H1 (cell line): ENCODE results near the gene NKAIN4. TPM values are rescaled to one million over a fixed set of nuclear protein-coding genes. Genes with fewer than 3 reads are reported as not detected.

ENCODE experiments used
- CTCF ChIA-PET: fragments of 300-600 bp; sonication (Branson Sonifier 250); formaldehyde crosslinking; loops from one replicate; lab custom pipeline; 2021; ENCODE audit not compliant: partially characterized antibody; lab: Charles Lee
- POLR2A ChIA-PET: fragments of 300-600 bp; sonication (Branson Sonifier 250); formaldehyde crosslinking; loops from one replicate; lab custom pipeline; 2021; ENCODE audit warnings: inconsistent platforms; ENCODE audit not compliant: partially characterized antibody; lab: Charles Lee
- DNase-seq, 2 experiments: peaks; one replicate each; pipeline versions ENCODE4 v3.0.0 to v3.0.0-alpha.2; 2010 to 2022; ENCODE audit warnings: low spot score in 2 of 2, low read depth in 1 of 2, mixed read lengths in 1 of 2
- FAIRE-seq: peaks from 2 replicates; lab custom pipeline; 2011; peaks lifted over from hg19 to GRCh38; lab: Jason Lieb, UNC
- H2AFZ ChIP-seq: 2 replicates; pipeline ENCODE4 v1.8.1; 2012; ENCODE audit warnings: low read length, inconsistent platforms
- H2AK5ac ChIP-seq: 2 replicates; pipeline ENCODE4 v1.6.1; 2013; ENCODE audit warnings: low read depth, low read length
- H2BK120ac ChIP-seq: replicated peaks from 2 replicates; pipeline ENCODE3; 2013; ENCODE audit warnings: low read depth, low read length, inconsistent platforms
- H2BK12ac ChIP-seq: 2 replicates; pipeline ENCODE4 v1.6.1; 2013; ENCODE audit warnings: low read depth, low read length
- H2BK15ac ChIP-seq: 2 replicates; pipeline ENCODE4 v1.6.1; 2013; ENCODE audit warnings: low read length
- H2BK20ac ChIP-seq: 2 replicates; pipeline ENCODE4 v1.6.1; 2013; ENCODE audit warnings: low read length
- H2BK5ac ChIP-seq: 2 replicates; pipeline ENCODE4 v1.6.1; 2013; ENCODE audit warnings: low read depth, low read length
- H3K14ac ChIP-seq: 2 replicates; pipeline ENCODE4 v1.6.1; 2013; ENCODE audit warnings: inconsistent platforms; ENCODE audit not compliant: insufficient read length
- H3K18ac ChIP-seq: 2 replicates; pipeline ENCODE4 v1.6.1; 2013; ENCODE audit warnings: low read length; ENCODE audit errors: extremely low read depth
- H3K23ac ChIP-seq: 2 replicates; pipeline ENCODE4 v1.6.1; 2013; ENCODE audit warnings: inconsistent platforms; ENCODE audit not compliant: insufficient read length
- H3K23me2 ChIP-seq: 2 replicates; pipeline ENCODE4 v1.6.1; 2013; ENCODE audit warnings: low read depth, low read length
- H3K27ac ChIP-seq: 2 replicates; pipeline ENCODE4 v1.6.1; 2011; ENCODE audit warnings: low read depth, low read length, inconsistent platforms
- H3K27me3 ChIP-seq, 4 experiments: replicated peaks in 1 of 4; 1 replicate in 1 of 4; 2 replicates in 3 of 4; pipeline versions ENCODE4 v1.6.1 to v1.8.1; 2011 to 2013; ENCODE audit warnings: low read length in 3 of 4, mild to moderate bottlenecking in 3 of 4, inconsistent platforms in 2 of 4, mixed read lengths in 2 of 4, moderate library complexity in 1 of 4; ENCODE audit not compliant: control insufficient read depth in 3 of 4, insufficient read depth in 3 of 4; ENCODE audit errors: extremely low read depth in 1 of 4
- H3K36me3 ChIP-seq, 4 experiments: 2 replicates each; pipeline versions ENCODE4 v1.6.1 to v1.8.1; 2011 to 2013; ENCODE audit warnings: mild to moderate bottlenecking in 4 of 4, low read length in 3 of 4, moderate library complexity in 2 of 4, control low read depth in 1 of 4, inconsistent platforms in 1 of 4; ENCODE audit not compliant: insufficient read depth in 4 of 4, control insufficient read depth in 2 of 4
- H3K4ac ChIP-seq: replicated peaks from 2 replicates; pipeline ENCODE3; 2013; ENCODE audit warnings: low read length, low read depth, mixed read lengths, inconsistent platforms; ENCODE audit not compliant: insufficient read length
- H3K4me1 ChIP-seq, 4 experiments: replicated peaks in 1 of 4; 1 replicate in 1 of 4; 2 replicates in 3 of 4; pipeline versions ENCODE4 v1.6.1 to v1.8.1; 2011 to 2013; ENCODE audit warnings: low read length in 3 of 4, inconsistent platforms in 2 of 4, mixed read lengths in 1 of 4; ENCODE audit not compliant: insufficient read depth in 4 of 4, control insufficient read depth in 3 of 4
- H3K4me2 ChIP-seq, 2 experiments: 2 replicates each; pipeline versions ENCODE4 v1.6.1 to v1.8.1; 2011 to 2013; ENCODE audit warnings: low read depth in 2 of 2, low read length in 2 of 2, control low read depth in 1 of 2, inconsistent platforms in 1 of 2, mild to moderate bottlenecking in 1 of 2; ENCODE audit not compliant: insufficient read depth in 1 of 2
- H3K4me3 ChIP-seq, 4 experiments: fragments of 200-600, 300-600 bp in 1 of 4; sonication (generic), shearing (Covaris generic), sonication (Bioruptor Twin) in 1 of 4; 2 replicates each; pipeline versions ENCODE4 v1.5.1 to v1.8.1; 2011 to 2016; ENCODE audit warnings: low read length in 4 of 4, low read depth in 3 of 4, control low read depth in 2 of 4, inconsistent platforms in 2 of 4, mild to moderate bottlenecking in 2 of 4, mixed read lengths in 1 of 4, moderate library complexity in 1 of 4; ENCODE audit not compliant: insufficient read depth in 2 of 4; ENCODE audit errors: extremely low read depth in 1 of 4
- H3K56ac ChIP-seq: replicated peaks from 2 replicates; pipeline ENCODE3; 2013; ENCODE audit warnings: low read depth, mild to moderate bottlenecking, mixed read lengths, low read length, inconsistent platforms; ENCODE audit not compliant: insufficient read length
- H3K79me1 ChIP-seq: 2 replicates; pipeline ENCODE4 v1.6.1; 2013; ENCODE audit warnings: low read depth, low read length, control low read depth
- H3K79me2 ChIP-seq, 2 experiments: 2 replicates each; pipeline versions ENCODE4 v1.6.1 to v1.8.1; 2012 to 2013; ENCODE audit warnings: low read length in 2 of 2, mild to moderate bottlenecking in 2 of 2, inconsistent platforms in 1 of 2; ENCODE audit not compliant: insufficient read depth in 2 of 2, control insufficient read depth in 1 of 2
- H3K9ac ChIP-seq, 4 experiments: replicated peaks in 1 of 4; 1 replicate in 1 of 4; 2 replicates in 3 of 4; pipeline versions ENCODE4 v1.6.1 to v1.8.1; 2011 to 2013; ENCODE audit warnings: low read depth in 3 of 4, low read length in 3 of 4, control low read depth in 2 of 4, mild to moderate bottlenecking in 2 of 4, moderate library complexity in 2 of 4, inconsistent platforms in 1 of 4; ENCODE audit errors: extremely low read depth in 1 of 4
- H3K9me3 ChIP-seq, 2 experiments: 2 replicates each; pipeline versions ENCODE4 v1.6.1 to v1.8.1; 2012 to 2013; ENCODE audit warnings: mild to moderate bottlenecking in 2 of 2, moderate library complexity in 2 of 2, control low read depth in 1 of 2, inconsistent platforms in 1 of 2, low read depth in 1 of 2, low read length in 1 of 2, mixed read lengths in 1 of 2; ENCODE audit not compliant: insufficient read depth in 2 of 2
- H4K20me1 ChIP-seq, 2 experiments: replicated peaks in 1 of 2; 2 replicates each; pipeline versions ENCODE3 to v1.8.1; 2011 to 2013; ENCODE audit warnings: inconsistent platforms in 2 of 2, low read length in 2 of 2, mild to moderate bottlenecking in 1 of 2; ENCODE audit not compliant: insufficient read depth in 2 of 2, control insufficient read depth in 1 of 2
- H4K5ac ChIP-seq: 2 replicates; pipeline ENCODE4 v1.6.1; 2013; ENCODE audit warnings: low read length, low read depth, mixed read lengths, inconsistent platforms; ENCODE audit not compliant: insufficient read length
- H4K8ac ChIP-seq: 2 replicates; pipeline ENCODE4 v1.8.0; 2013; ENCODE audit warnings: mild to moderate bottlenecking, moderate library complexity, low read length, inconsistent platforms; ENCODE audit not compliant: insufficient read depth; ENCODE audit errors: extremely low read depth
- H4K91ac ChIP-seq: replicated peaks from 2 replicates; pipeline ENCODE3; 2013; ENCODE audit warnings: low read length, mixed read lengths, inconsistent platforms; ENCODE audit not compliant: insufficient read length
- HDAC6 ChIP-seq: IDR thresholded peaks from one replicate; pipeline ENCODE4 v1.7.1; 2012; ENCODE audit warnings: low read depth, mild to moderate bottlenecking, inconsistent platforms, low read length, moderate library complexity
- NRF1 ChIP-seq: IDR thresholded peaks from 2 replicates; pipeline ENCODE4 v1.6.1; 2011; ENCODE audit warnings: mild to moderate bottlenecking, low read depth, low read length, improper control_type of control experiment
- POU5F1 ChIP-seq: IDR thresholded peaks from 2 replicates; pipeline ENCODE4 v1.6.1; 2011; ENCODE audit warnings: low read depth, mild to moderate bottlenecking, low read length, moderate library complexity
- RAD21 ChIP-seq, 2 experiments: IDR thresholded peaks in 1 of 2; conservative IDR thresholded peaks in 1 of 2; 2 replicates each; pipeline ENCODE4 v1.6.1; 2011; ENCODE audit warnings: low read depth in 2 of 2, low read length in 2 of 2, improper control_type of control experiment in 1 of 2, inconsistent platforms in 1 of 2, mild to moderate bottlenecking in 1 of 2, moderate library complexity in 1 of 2
- RXRA ChIP-seq: IDR thresholded peaks from 2 replicates; pipeline ENCODE4 v1.6.1; 2011; ENCODE audit warnings: low read depth, mild to moderate bottlenecking, low read length, moderate library complexity; ENCODE audit not compliant: insufficient read depth
- WGBS, 2 experiments: shearing (Covaris generic) in 1 of 2; methylation state at CpG; one replicate each; pipeline versions ENCODE4 v1.1.6 to v1.1.7; 2013 to 2015; ENCODE audit warnings: low lambda C conversion rate in 2 of 2, mixed read lengths in 2 of 2, inconsistent platforms in 1 of 2, low coverage in 1 of 2, missing lambda C conversion rate in 1 of 2; ENCODE audit not compliant: insufficient replicate concordance in 2 of 2, insufficient coverage in 1 of 2, insufficient read length in 1 of 2; ENCODE audit errors: extremely low coverage in 1 of 2, missing lambda C conversion rate in 1 of 2; 5-methylcytosine and 5-hydroxymethylcytosine counted together
- polyA plus RNA-seq, 7 experiments: library from polyadenylated mRNA; depleted of rRNA in 3 of 7; stranded (reverse) in 5 of 7; unstranded in 2 of 7; fragments of >200 nt in 5 of 7; fragments of 200-250 nt in 2 of 7; gene quantifications; 1 replicate in 5 of 7; 2 replicates in 1 of 7; 4 replicates in 1 of 7; pipeline versions ENCODE4 v1.2.1 to v1.2.3, GENCODE V29; 2011 to 2013; ENCODE audit warnings: missing spikeins in 2 of 7, mixed read lengths in 2 of 7
- total RNA-seq: library from RNA; stranded (reverse); fragmentation: NEBNext Ultra II Directional; extraction: Animal tissue kit (Norgen Biotek cat#: 25700); gene quantifications from 2 replicates; pipeline ENCODE4 v1.2.1, GENCODE V29; 2021
- TF ChIP-seq, protein P1 (sequence below): IDR thresholded peaks from 2 replicates; pipeline ENCODE4 v1.6.1; 2012; ENCODE audit warnings: inconsistent platforms

NKAIN4 gene
- total and polyA plus RNA-seq, 2 of the 8 experiments (the other 6 are each of a cell fraction or from before 2014, with no cell fraction given): 6.9 to 17.0 TPM

DNA sequence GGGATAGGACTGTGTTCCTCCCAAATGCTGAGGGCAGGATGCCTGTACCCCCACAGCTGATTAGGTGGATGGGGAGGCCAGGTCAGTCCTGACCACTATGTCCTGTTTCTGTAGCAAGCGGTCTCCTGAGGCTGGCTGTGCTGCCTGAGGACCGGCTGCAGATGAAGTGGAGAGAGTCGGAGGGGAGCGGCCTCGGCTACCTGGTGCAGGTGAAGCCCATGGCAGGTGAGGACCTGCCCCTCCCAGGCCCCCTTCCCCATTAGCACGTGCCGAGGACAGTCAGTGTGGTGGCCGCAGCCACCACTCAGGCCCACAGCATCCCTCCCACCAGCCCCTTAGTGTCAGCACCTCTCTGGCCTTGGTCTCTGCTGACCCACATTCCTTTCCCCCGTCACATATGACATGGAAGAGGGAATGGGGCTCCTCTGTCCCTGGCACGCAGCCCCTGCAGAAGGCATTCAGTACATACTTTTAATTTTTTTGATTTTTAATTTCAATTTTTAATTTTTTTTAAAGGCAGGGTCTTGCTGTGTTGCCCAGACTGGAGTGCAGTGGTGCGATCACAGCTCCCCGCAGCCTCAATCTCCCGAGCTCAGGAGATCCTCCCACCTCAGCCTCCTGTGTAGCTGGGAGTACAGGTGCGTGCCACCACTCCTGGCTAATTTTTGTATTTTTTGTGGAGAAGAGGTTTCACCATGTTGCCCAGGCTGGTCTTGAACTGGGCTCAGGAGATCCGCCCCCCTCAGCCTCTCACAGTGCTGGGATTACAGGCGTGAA is 43.7 kb upstream of the NKAIN4 start:
- FAIRE-seq (no peak), DNase-seq (no peak)
- H3K4ac ChIP-seq: peak overlapping the region; percentile 53
- H3K79me2 ChIP-seq: no peaks in the 10 kb centered on the region
- no peak overlapping the region for H2BK12ac ChIP-seq
- H2BK5ac ChIP-seq: no peak overlapping the region
- no peak overlapping the region; the same call in 1 of the 2 replicates for H4K8ac ChIP-seq
- CTCF ChIA-PET: interaction anchor here (0.7 to 9.9 kb wide), 6 partner anchors 12 to 655 kb away, joined by 3 to 81 read pairs (median 15); no protein-coding TSS in a partner anchor
- no peaks in the 10 kb centered on the region for H3K9me3 ChIP-seq
- H3K56ac ChIP-seq: no peak overlapping the region
- H3K4me3 ChIP-seq: no peak overlapping the region
- no peak overlapping the region for H2BK20ac ChIP-seq
- no peaks in the 10 kb centered on the region for H3K79me1 ChIP-seq
- H4K20me1 ChIP-seq: no peaks in the 10 kb centered on the region
- H4K5ac ChIP-seq: no peak overlapping the region
- H3K4me2 ChIP-seq: no peak overlapping the region
- no peak overlapping the region for H3K14ac ChIP-seq
- no peak overlapping the region for H3K27ac ChIP-seq
- H3K18ac ChIP-seq: peak overlapping the region; percentile 48; the same call in 1 of the 2 replicates
- H3K23ac ChIP-seq: no peak overlapping the region
- no peak overlapping the region for H2BK120ac ChIP-seq
- peaks cover 3% of the 10 kb centered on the region; the same call in 1 of the 2 replicates for H3K23me2 ChIP-seq
- POLR2A ChIA-PET: interaction anchor here (0.6 kb wide), 1 partner anchor 56 kb away, joined by 3 read pairs; no protein-coding TSS in a partner anchor
- no peaks in the 10 kb centered on the region for H3K36me3 ChIP-seq
- no peak overlapping the region for H2AFZ ChIP-seq
- 91% methylated on average over 16 of the region's 16 CpGs; no CpG with 5 or more reads in 1 of the 2 experiments for WGBS, 2 experiments
- H2AK5ac ChIP-seq: 0 out of 2 replicates have a peak overlapping the region, but pooled peaks have one; percentile 53
- peaks cover 0 to 9% (median 4%) of the 10 kb centered on the region in 4 experiments; a peak in 3 of 7 replicates for H3K27me3 ChIP-seq
- no peak for TF ChIP-seq RXRA
- no peak for TF ChIP-seq NRF1
- TF ChIP-seq HDAC6: no peak
- TF ChIP-seq POU5F1: no peak
- no peak for TF ChIP-seq RAD21 (IDR thresholded peaks at IDR 0.05 in 1 of 2, conservative IDR thresholded peaks at IDR 0.05 in 1 of 2; ENCODE audit: low read depth in 2 of 2, low read length in 2 of 2)
- TF ChIP-seq, protein P1, sequence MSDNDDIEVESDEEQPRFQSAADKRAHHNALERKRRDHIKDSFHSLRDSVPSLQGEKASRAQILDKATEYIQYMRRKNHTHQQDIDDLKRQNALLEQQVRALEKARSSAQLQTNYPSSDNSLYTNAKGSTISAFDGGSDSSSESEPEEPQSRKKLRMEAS: no peak
- TF ChIP-seq, all 59 proteins: peak for 0
- Histone ChIP-seq H4K91ac (no peak overlapping the region), H2BK15ac (0 out of 2 replicates have a peak overlapping the region, but pooled peaks have one; percentile 61), H3K9ac (no peak overlapping the region), H3K4me1 (peaks cover 0 to 24% (median 20%) of the 10 kb centered on the region in 4 experiments; a peak in 6 of 7 replicates)
